GM12878 (cell line): Measurements from ENCODE around the gene TLX2. TPM values are rescaled to one million over a fixed set of nuclear protein-coding genes. Genes with fewer than 3 reads are reported as not detected.

Source experiments
- ATAC-seq: fragments of 200-7000 bp; cut with Tn5 transposase; 3 replicates; pipeline ENCODE4 v1.9.1; 2020; ENCODE audit warnings: mild to moderate bottlenecking, moderate library complexity
- BruUV-seq: library from RNA; stranded (reverse); fragments of 400-500 nt; replicated peaks from 2 replicates; lab custom pipeline; 2021; lab: Mats Ljungman, UMichigan
- CTCF ChIA-PET: fragments of 300-600 bp; sonication (Branson Sonifier 250); formaldehyde crosslinking; extraction: SDS; loops from one replicate; lab custom pipeline; 2021; ENCODE audit warnings: inconsistent platforms; lab: Yijun Ruan, JAX
- POLR2A ChIA-PET: fragments of 350-600 bp; formaldehyde crosslinking; extraction: SDS; loops from one replicate; lab custom pipeline; 2021; ENCODE audit warnings: inconsistent platforms; lab: Charles Lee
- RAD21 ChIA-PET: fragments of 300-600 bp; sonication (Branson Sonifier 250); formaldehyde crosslinking; loops from one replicate; lab custom pipeline; 2023; ENCODE audit warnings: antibody characterized with exemption; ENCODE audit not compliant: unreplicated experiment; lab: Charles Lee
- SMC1A ChIA-PET: fragments of 300-600 bp; sonication (Branson Sonifier 250); formaldehyde crosslinking; loops from one replicate; lab custom pipeline; 2023; ENCODE audit not compliant: unreplicated experiment, uncharacterized antibody; lab: Charles Lee
- DNase-seq: peaks from one replicate; pipeline ENCODE4 v3.0.0-alpha.2; 2011; ENCODE audit warnings: low read depth, low spot score
- FAIRE-seq: peaks from 3 replicates; lab custom pipeline; 2011; peaks lifted over from hg19 to GRCh38; lab: Jason Lieb, UNC
- H2AFZ ChIP-seq: 2 replicates; pipeline ENCODE4 v1.6.0; 2011; ENCODE audit warnings: low read depth, low read length, control low read depth; ENCODE audit not compliant: control insufficient read depth
- H3K27ac ChIP-seq: 2 replicates; pipeline ENCODE4 v1.5.1; 2011; ENCODE audit warnings: control low read depth; ENCODE audit not compliant: control insufficient read depth, insufficient read depth
- H3K27me3 ChIP-seq, 2 experiments: replicated peaks in 1 of 2; 2 replicates each; pipeline versions ENCODE4 v1.6.0 to v1.6.1; 2011; ENCODE audit warnings: low read length in 1 of 2; ENCODE audit not compliant: control insufficient read depth in 2 of 2, insufficient read depth in 2 of 2
- H3K36me3 ChIP-seq, 2 experiments: 2 replicates each; pipeline ENCODE4 v1.5.1; 2011; ENCODE audit warnings: low read length in 1 of 2; ENCODE audit not compliant: control insufficient read depth in 2 of 2, insufficient read depth in 2 of 2
- H3K4me1 ChIP-seq: 2 replicates; pipeline ENCODE4 v1.6.1; 2011; ENCODE audit warnings: mild to moderate bottlenecking, low read length, moderate library complexity, mixed read lengths; ENCODE audit not compliant: control insufficient read depth, insufficient read depth
- H3K4me2 ChIP-seq: 2 replicates; pipeline ENCODE4 v1.6.0; 2011; ENCODE audit warnings: control low read depth; ENCODE audit not compliant: control insufficient read depth, insufficient read depth
- H3K4me3 ChIP-seq: fragments of 200-600 bp; sonication (generic); 2 replicates; pipeline ENCODE4 v1.5.1; 2016
- H3K79me2 ChIP-seq: 2 replicates; pipeline ENCODE4 v1.6.0; 2011; ENCODE audit warnings: low read length; ENCODE audit not compliant: control insufficient read depth, insufficient read depth
- H3K9ac ChIP-seq: 2 replicates; pipeline ENCODE4 v1.8.0; 2011; ENCODE audit warnings: low read length, control low read depth, mixed read lengths; ENCODE audit not compliant: control insufficient read depth, insufficient read depth
- H3K9me3 ChIP-seq: replicated peaks from 3 replicates; pipeline ENCODE4 v1.5.1; 2011; ENCODE audit warnings: mild to moderate bottlenecking, low read length; ENCODE audit not compliant: control insufficient read depth, insufficient read depth
- H4K20me1 ChIP-seq: 2 replicates; pipeline ENCODE4 v1.6.0; 2011; ENCODE audit not compliant: control insufficient read depth, insufficient read depth
- BCL3 ChIP-seq: IDR thresholded peaks from 2 replicates; pipeline ENCODE4 v1.6.1; 2011; ENCODE audit warnings: borderline replicate concordance, low read depth, mild to moderate bottlenecking, moderate library complexity, low read length; ENCODE audit not compliant: insufficient read depth, poor library complexity, severe bottlenecking
- CBFB ChIP-seq: IDR thresholded peaks from 2 replicates; pipeline ENCODE4 v1.6.1; 2016; ENCODE audit warnings: antibody characterized with exemption, low read depth
- CUX1 ChIP-seq: IDR thresholded peaks from 2 replicates; pipeline ENCODE4 v1.6.1; 2012; ENCODE audit warnings: improper control_type of control experiment, low read depth, low read length; ENCODE audit not compliant: insufficient replicate concordance
- E2F4 ChIP-seq: IDR thresholded peaks from 2 replicates; pipeline ENCODE4 v1.6.1; 2012; ENCODE audit warnings: low read depth, low read length, improper control_type of control experiment
- ESRRA ChIP-seq: IDR thresholded peaks from 2 replicates; pipeline ENCODE4 v1.6.1; 2012; ENCODE audit warnings: mild to moderate bottlenecking, low read length, improper control_type of control experiment
- MLLT1 ChIP-seq: fragments of 450-650 bp; IDR thresholded peaks from 2 replicates; pipeline ENCODE4 v1.6.1; 2016; ENCODE audit warnings: mild to moderate bottlenecking
- RAD21 ChIP-seq: IDR thresholded peaks from 2 replicates; pipeline ENCODE4 v1.6.1; 2011; ENCODE audit warnings: mild to moderate bottlenecking, low read depth, low read length, moderate library complexity; ENCODE audit not compliant: insufficient read depth
- ZBTB4 ChIP-seq: fragments of 450-650 bp; formaldehyde crosslinking; IDR thresholded peaks from 2 replicates; pipeline ENCODE4 v1.4.0; 2022; ENCODE audit warnings: mild to moderate bottlenecking, moderate library complexity
- ZSCAN29 ChIP-seq: fragments of 450-650 bp; IDR thresholded peaks from 2 replicates; pipeline ENCODE4 v1.6.1; 2017; ENCODE audit warnings: mild to moderate bottlenecking, moderate library complexity
- WGBS: methylation state at CpG from one replicate; pipeline ENCODE4 v1.1.6; 2016; ENCODE audit warnings: low lambda C conversion rate; ENCODE audit not compliant: insufficient replicate concordance, insufficient coverage; ENCODE audit errors: missing lambda C conversion rate; 5-methylcytosine and 5-hydroxymethylcytosine counted together
- in situ Hi-C: fragments of 300-500 bp; cut with MboI; formaldehyde crosslinking; loops from 9 replicates; pipeline ENCODE4 v1.14.3; 2018; ENCODE audit warnings: mixed read lengths
- intact Hi-C: fragments of 100-400 bp; cut with micrococcal nuclease; formaldehyde crosslinking; loops from one replicate; pipeline ENCODE4 v1.14.2; 2022; ENCODE audit not compliant: unreplicated experiment
- polyA plus RNA-seq, 11 experiments: library from polyadenylated mRNA; depleted of rRNA in 4 of 11; unstranded in 6 of 11; stranded (reverse) in 5 of 11; fragments of >200 nt; fragmentation: Nextera tagmentation in 4 of 11; fragmentation: Illumina TruSeq in 1 of 11; extraction: Ambion mirVana in 4 of 11; extraction: Trizol in 1 of 11; gene quantifications; 1 replicate in 1 of 11; 2 replicates in 10 of 11; pipeline versions ENCODE4 v1.2.1 to v1.2.3, GENCODE V29; 2011 to 2016; ENCODE audit warnings: inconsistent platforms in 2 of 11, missing spikeins in 2 of 11, low read depth in 1 of 11
- total RNA-seq, 4 experiments: library from RNA; depleted of rRNA in 3 of 4; stranded (reverse); fragments of >200 nt in 3 of 4; fragmentation: Illumina TruSeq in 1 of 4; extraction: Trizol in 1 of 4; gene quantifications; 2 replicates each; pipeline versions ENCODE4 v1.2.1 to v1.2.3, GENCODE V29; 2013 to 2021

The TLX2 gene
- total and polyA plus RNA-seq, 10 of the 15 experiments (the other 5 are each of a cell fraction or from before 2014, with no cell fraction given), result 0.06 to 5.5 (median 3.6) TPM; not detected in 1

GRCh38 chr2:74524005-74524404 lies 9.8 kb downstream of the TLX2 start:
- no peak for ATAC-seq
- ChIA-PET SMC1A (no interaction called here), POLR2A (no interaction called here), RAD21 (no interaction called here), CTCF (no interaction called here)
- in situ Hi-C loops, result no loop called here
- no peak for FAIRE-seq
- Histone ChIP-seq H3K4me3 (no peak overlapping the region), H3K9ac (no peak overlapping the region), H3K4me2 (no peak overlapping the region), H3K9me3 (no peaks in the 10 kb centered on the region), H3K79me2 (peaks cover 18% of the 10 kb centered on the region), H4K20me1 (no peaks in the 10 kb centered on the region), H3K36me3 (peaks cover 12 to 17% of the 10 kb centered on the region in 2 experiments), H2AFZ (no peak overlapping the region), H3K4me1 (peaks cover 21% of the 10 kb centered on the region), H3K27ac (no peak overlapping the region), H3K27me3 (no peaks in the 10 kb centered on the region)
- no TSS peak for BruUV-seq
- 84% methylated on average over 9 of the region's 9 CpGs for WGBS
- intact Hi-C loops, result no loop called here
- no peak for DNase-seq
- no peak for TF ChIP-seq BCL3
- no peak for TF ChIP-seq CUX1
- TF ChIP-seq E2F4, result no peak
- TF ChIP-seq RAD21, result no peak
- TF ChIP-seq ESRRA, result no peak
- no peak for TF ChIP-seq ZBTB4 (CRISPR knock-in tag)
- no peak for TF ChIP-seq ZSCAN29
- no peak for TF ChIP-seq MLLT1
- TF ChIP-seq CBFB, result no peak
